Omental fat pad (tissue), 4 donors: Measurements from ENCODE around the gene MIB2. TPM values are rescaled to one million over a fixed set of nuclear protein-coding genes. Genes with fewer than 3 reads are reported as not detected.

Experiments used
- ATAC-seq: fragments of 150-250 bp; one replicate; pipeline ENCODE4 v1.9.1; 2016; ENCODE audit warnings: mild to moderate bottlenecking, moderate library complexity; ENCODE audit not compliant: low FRiP score
- DNase-seq: peaks from one replicate; pipeline ENCODE4 v3.0.0-alpha.2; 2019; ENCODE audit warnings: low spot score
- CTCF ChIP-seq, 3 donors: fragments of 450-650 bp; IDR thresholded peaks; one replicate each; pipeline ENCODE4 v1.5.1; 2016 to 2017; ENCODE audit warnings: antibody characterized with exemption in 3 of 3, mild to moderate bottlenecking in 3 of 3, moderate library complexity in 2 of 3
- total RNA-seq, 4 donors: library from RNA; depleted of rRNA; stranded (reverse); fragments of >200 nt; gene quantifications; one replicate each; pipeline ENCODE4 v1.1.0, GENCODE V29; 2016

Gene MIB2
- total RNA-seq, 4 donors from 2014 or later = 33.7 to 52.2 (median 40.2) TPM

GRCh38 chr1:1664941-1665814 lies 49.9 kb downstream of the MIB2 start:
- TF ChIP-seq CTCF (IDR thresholded peaks at IDR 0.05) = no peak
- DNase-seq = no peak
- no peak for ATAC-seq

GRCh38 chr1:1665815-1666251 lies 50.5 kb downstream of the MIB2 start:
- TF ChIP-seq CTCF (IDR thresholded peaks at IDR 0.05) = no peak
- DNase-seq (no peak), ATAC-seq (no peak)

- ATAC-seq = no peak
- no peak for TF ChIP-seq CTCF (IDR thresholded peaks at IDR 0.05)
- no peak for DNase-seq
Measured at GRCh38 chr1:1666526-1666925, 51.2 kb downstream of the MIB2 start.

GRCh38 chr1:1669468-1670440 lies 54.5 kb downstream of the MIB2 start:
- ATAC-seq = no peak
- no peak for DNase-seq
- no peak for TF ChIP-seq CTCF (IDR thresholded peaks at IDR 0.05)

- DNase-seq = no peak
- no peak for ATAC-seq
- TF ChIP-seq CTCF (IDR thresholded peaks at IDR 0.05) = no peak
Measured at GRCh38 chr1:1670866-1671265, 55.6 kb downstream of the MIB2 start.

- DNase-seq = no peak
- TF ChIP-seq CTCF (IDR thresholded peaks at IDR 0.05) = no peak
- no peak for ATAC-seq
Measured at GRCh38 chr1:1671365-1672119, 56.2 kb downstream of the MIB2 start.
